Loucy (cell line): ENCODE measurements around the gene PUM2.

Experiments
- H2AFZ ChIP-seq: fragments of 200-600 bp; sonication (generic); 2 replicates; pipeline ENCODE4 v1.6.0; 2016; ENCODE audit warnings: antibody characterized with exemption, mild to moderate bottlenecking, low read length, moderate library complexity
- H3F3A ChIP-seq: fragments of 200-600 bp; 2 replicates; pipeline ENCODE4 v1.6.0; 2016; ENCODE audit warnings: antibody characterized with exemption, low read depth, mild to moderate bottlenecking
- H3K27me3 ChIP-seq: fragments of 200-600 bp; sonication (generic); 2 replicates; pipeline ENCODE4 v1.6.1; 2014; ENCODE audit warnings: low read length, mild to moderate bottlenecking; ENCODE audit not compliant: insufficient read depth, poor library complexity, severe bottlenecking
- H3K36me3 ChIP-seq: fragments of 200-600 bp; sonication (generic); 2 replicates; pipeline ENCODE4 v1.6.1; 2016; ENCODE audit warnings: low read length; ENCODE audit not compliant: insufficient read depth
- H3K4me1 ChIP-seq: fragments of 200-600 bp; sonication (generic); 2 replicates; pipeline ENCODE4 v1.5.1; 2014; ENCODE audit warnings: low read length, mild to moderate bottlenecking; ENCODE audit not compliant: insufficient read depth, poor library complexity, severe bottlenecking
- H3K4me2 ChIP-seq: fragments of 200-600 bp; sonication (generic); 2 replicates; pipeline ENCODE4 v1.6.0; 2014; ENCODE audit warnings: antibody characterized with exemption, low read length, low read depth, mild to moderate bottlenecking; ENCODE audit not compliant: poor library complexity, severe bottlenecking
- H3K4me3 ChIP-seq: fragments of 200-600 bp; sonication (generic); 2 replicates; pipeline ENCODE4 v1.5.1; 2014; ENCODE audit warnings: low read length, mild to moderate bottlenecking, mixed read lengths; ENCODE audit not compliant: poor library complexity, severe bottlenecking
- H3K79me2 ChIP-seq: fragments of 200-600 bp; sonication (generic); 2 replicates; pipeline ENCODE4 v1.6.1; 2014; ENCODE audit warnings: low read length; ENCODE audit not compliant: insufficient read depth
- H3K9ac ChIP-seq: fragments of 200-600 bp; sonication (generic); 2 replicates; pipeline ENCODE4 v1.6.0; 2014; ENCODE audit warnings: mild to moderate bottlenecking, low read depth, low read length, moderate library complexity; ENCODE audit not compliant: poor library complexity, severe bottlenecking
- H3K9me2 ChIP-seq: fragments of 200-600 bp; sonication (generic); replicated peaks from 2 replicates; pipeline ENCODE4 v1.6.1; 2016; ENCODE audit warnings: low read depth, low read length, mixed read lengths
- H3K9me3 ChIP-seq: fragments of 200-600 bp; sonication (generic); 2 replicates; pipeline ENCODE4 v1.6.1; 2014; ENCODE audit warnings: mild to moderate bottlenecking, antibody characterized with exemption, low read length, low read depth; ENCODE audit not compliant: insufficient read depth
- H4K20me1 ChIP-seq: fragments of 200-600 bp; sonication (generic); 2 replicates; pipeline ENCODE4 v1.6.0; 2014; ENCODE audit warnings: antibody characterized with exemption, low read length, mild to moderate bottlenecking; ENCODE audit not compliant: insufficient read depth, poor library complexity, severe bottlenecking
- EZH2phosphoT487 ChIP-seq: fragments of 200-600 bp; IDR thresholded peaks from 2 replicates; pipeline ENCODE4 v1.6.1; 2018; ENCODE audit warnings: antibody characterized with exemption, mild to moderate bottlenecking, moderate library complexity, borderline replicate concordance
- TF ChIP-seq, protein P1 (sequence below): fragments of 200-600 bp; sonication (generic); conservative IDR thresholded peaks from 2 replicates; pipeline ENCODE4 v1.5.1; 2014; ENCODE audit warnings: mild to moderate bottlenecking, antibody characterized with exemption, low read length

The PUM2 gene

DNA sequence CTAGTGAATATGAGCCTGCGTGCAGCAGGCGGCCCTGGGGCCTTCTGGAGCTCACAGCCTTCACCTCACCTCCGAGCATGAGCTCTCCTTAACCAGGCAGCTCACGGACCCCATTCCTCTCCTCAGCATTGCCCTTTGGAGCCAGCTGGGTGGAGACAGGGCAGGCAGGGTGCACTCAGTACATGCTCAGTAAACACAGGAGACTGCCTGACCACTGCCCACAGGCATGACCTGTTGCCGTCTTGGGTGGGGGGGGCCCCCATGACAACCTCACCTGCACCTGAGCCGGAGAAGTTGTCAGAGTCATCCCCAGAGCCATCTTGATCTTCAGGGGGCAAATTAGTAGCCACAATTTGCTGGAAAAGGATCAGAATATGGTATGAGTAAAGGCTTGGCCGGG lies 145.6 kb downstream of the PUM2 start:
- no peaks in the 10 kb centered on the region for H3K27me3 ChIP-seq
- H3K4me1 ChIP-seq, result peaks cover 8% of the 10 kb centered on the region
- no peaks in the 10 kb centered on the region for H3F3A ChIP-seq
- no peak for TF ChIP-seq EZH2phosphoT487
- TF ChIP-seq, protein P1, sequence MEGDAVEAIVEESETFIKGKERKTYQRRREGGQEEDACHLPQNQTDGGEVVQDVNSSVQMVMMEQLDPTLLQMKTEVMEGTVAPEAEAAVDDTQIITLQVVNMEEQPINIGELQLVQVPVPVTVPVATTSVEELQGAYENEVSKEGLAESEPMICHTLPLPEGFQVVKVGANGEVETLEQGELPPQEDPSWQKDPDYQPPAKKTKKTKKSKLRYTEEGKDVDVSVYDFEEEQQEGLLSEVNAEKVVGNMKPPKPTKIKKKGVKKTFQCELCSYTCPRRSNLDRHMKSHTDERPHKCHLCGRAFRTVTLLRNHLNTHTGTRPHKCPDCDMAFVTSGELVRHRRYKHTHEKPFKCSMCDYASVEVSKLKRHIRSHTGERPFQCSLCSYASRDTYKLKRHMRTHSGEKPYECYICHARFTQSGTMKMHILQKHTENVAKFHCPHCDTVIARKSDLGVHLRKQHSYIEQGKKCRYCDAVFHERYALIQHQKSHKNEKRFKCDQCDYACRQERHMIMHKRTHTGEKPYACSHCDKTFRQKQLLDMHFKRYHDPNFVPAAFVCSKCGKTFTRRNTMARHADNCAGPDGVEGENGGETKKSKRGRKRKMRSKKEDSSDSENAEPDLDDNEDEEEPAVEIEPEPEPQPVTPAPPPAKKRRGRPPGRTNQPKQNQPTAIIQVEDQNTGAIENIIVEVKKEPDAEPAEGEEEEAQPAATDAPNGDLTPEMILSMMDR, result no peak
- H2AFZ ChIP-seq, result no peak overlapping the region
- no peaks in the 10 kb centered on the region for H3K36me3 ChIP-seq
- no peaks in the 10 kb centered on the region for H3K9me2 ChIP-seq
- H3K4me3 ChIP-seq, result no peak overlapping the region
- H3K79me2 ChIP-seq, result no peaks in the 10 kb centered on the region
- H4K20me1 ChIP-seq, result no peaks in the 10 kb centered on the region
- no peak overlapping the region for H3K9ac ChIP-seq
- H3K9me3 ChIP-seq, result no peaks in the 10 kb centered on the region
- no peak overlapping the region for H3K4me2 ChIP-seq

DNA sequence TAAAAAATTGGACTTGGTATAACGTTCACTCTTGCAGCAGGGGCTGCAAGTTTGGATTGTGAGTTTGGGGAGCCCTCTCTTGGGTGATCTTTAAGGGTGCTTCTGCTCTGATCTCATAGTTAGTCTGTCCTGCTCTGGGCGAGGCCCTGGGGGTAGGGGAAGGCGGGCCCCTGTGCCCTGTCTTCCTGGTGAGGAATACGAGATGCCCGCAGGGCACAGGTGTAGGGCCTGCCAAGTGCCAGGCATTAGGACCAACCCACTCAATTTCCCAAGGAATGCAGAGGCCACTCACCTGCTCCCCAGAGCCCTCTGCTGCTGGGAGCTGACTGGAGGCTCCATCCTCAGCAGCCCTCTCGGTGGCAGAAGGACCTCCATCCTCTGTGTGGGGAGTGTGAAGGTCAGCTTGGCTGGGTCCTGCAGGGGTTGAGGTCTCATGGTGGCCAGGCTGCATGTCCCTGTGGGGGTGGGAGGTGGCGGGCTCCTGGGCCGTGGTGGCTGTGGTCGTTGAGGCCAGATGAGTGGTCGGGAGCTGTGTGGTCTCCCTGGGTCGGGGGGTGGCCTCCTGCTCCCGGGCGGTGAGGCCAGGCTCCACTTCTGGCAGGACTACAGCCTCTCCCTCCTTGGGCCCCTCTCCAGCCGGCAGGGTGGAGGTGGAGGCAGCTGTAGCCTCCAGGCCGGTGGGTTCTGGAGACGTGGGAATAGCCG lies 147.0 kb downstream of the PUM2 start:
- H3K27me3 ChIP-seq, result no peaks in the 10 kb centered on the region
- H3K9ac ChIP-seq, result no peak overlapping the region
- no peaks in the 10 kb centered on the region for H3K9me2 ChIP-seq
- no peaks in the 10 kb centered on the region for H4K20me1 ChIP-seq
- H3K4me1 ChIP-seq, result peaks cover 8% of the 10 kb centered on the region
- no peaks in the 10 kb centered on the region for H3K79me2 ChIP-seq
- H3K36me3 ChIP-seq, result no peaks in the 10 kb centered on the region
- no peaks in the 10 kb centered on the region for H3K9me3 ChIP-seq
- TF ChIP-seq, protein P1, result no peak
- TF ChIP-seq EZH2phosphoT487, result no peak
- no peak overlapping the region for H3K4me2 ChIP-seq
- no peaks in the 10 kb centered on the region for H3F3A ChIP-seq
- no peak overlapping the region for H3K4me3 ChIP-seq
- no peak overlapping the region for H2AFZ ChIP-seq

DNA sequence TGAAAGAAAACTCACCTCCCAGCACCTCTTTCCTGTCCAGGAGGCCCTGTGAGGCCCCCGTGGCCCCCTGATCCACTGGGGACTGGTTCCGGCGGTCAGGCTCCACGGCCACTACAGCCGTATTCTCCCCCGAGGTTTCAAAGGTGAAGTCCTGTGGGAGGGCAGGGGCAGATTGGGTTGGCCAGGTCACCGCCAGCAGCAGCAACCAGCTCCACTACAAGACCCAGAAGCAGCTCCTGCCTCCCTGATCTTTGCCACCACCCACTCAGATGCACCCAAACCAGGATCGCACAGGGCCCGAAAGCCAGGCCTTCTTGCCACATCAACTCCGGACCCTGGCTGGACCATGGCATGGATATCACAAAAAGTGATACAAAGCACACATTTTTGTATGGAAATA lies 147.6 kb downstream of the PUM2 start:
- no peaks in the 10 kb centered on the region for H3K27me3 ChIP-seq
- H3F3A ChIP-seq, result no peaks in the 10 kb centered on the region
- H3K79me2 ChIP-seq, result no peaks in the 10 kb centered on the region
- no peak overlapping the region for H2AFZ ChIP-seq
- H3K4me1 ChIP-seq, result peaks cover 8% of the 10 kb centered on the region
- H3K9ac ChIP-seq, result no peak overlapping the region
- TF ChIP-seq, protein P1, result no peak
- TF ChIP-seq EZH2phosphoT487, result no peak
- no peaks in the 10 kb centered on the region for H3K9me2 ChIP-seq
- no peaks in the 10 kb centered on the region for H3K36me3 ChIP-seq
- no peaks in the 10 kb centered on the region for H4K20me1 ChIP-seq
- H3K4me2 ChIP-seq, result no peak overlapping the region
- no peak overlapping the region for H3K4me3 ChIP-seq
- no peaks in the 10 kb centered on the region for H3K9me3 ChIP-seq
